Dermis microvascular lymphatic vessel endothelial cell (primary cell): ENCODE measurements around the gene FBXO31. TPM values are rescaled to one million over a fixed set of nuclear protein-coding genes. Genes with fewer than 3 reads are reported as not detected.

Source experiments
- DNase-seq, 2 donors: peaks; one replicate each; pipeline versions ENCODE4 v3.0.0 to v3.0.0-alpha.2; 2010; ENCODE audit warnings: low read depth in 2 of 2
- total RNA-seq: library from RNA; depleted of rRNA; stranded (reverse); fragments of >200 nt; gene quantifications from 2 replicates; pipeline ENCODE4 v1.2.1, GENCODE V29; 2014

Gene FBXO31
- total RNA-seq, 1 donor from 2014 or later: 14.9 TPM

- no peak for DNase-seq
These were observed 67.1 kb downstream of the FBXO31 start for GRCh38 chr16:87316450-87316922.

GRCh38 chr16:87314990-87315420 is 68.6 kb downstream of the FBXO31 start:
- DNase-seq: no peak

GRCh38 chr16:87312008-87312407 is 71.6 kb downstream of the FBXO31 start:
- no peak for DNase-seq

GRCh38 chr16:87311387-87311786 is 72.2 kb downstream of the FBXO31 start:
- no peak for DNase-seq

- no peak for DNase-seq
These were observed 73.0 kb downstream of the FBXO31 start for GRCh38 chr16:87310610-87311009.

GRCh38 chr16:87309620-87310525 is 73.7 kb downstream of the FBXO31 start:
- no peak for DNase-seq

GRCh38 chr16:87308826-87309225 is 74.8 kb downstream of the FBXO31 start:
- DNase-seq: no peak

- no peak for DNase-seq
These were observed 77.1 kb downstream of the FBXO31 start for GRCh38 chr16:87306516-87306915.

GRCh38 chr16:87305505-87306391 is 77.8 kb downstream of the FBXO31 start:
- DNase-seq: no peak

- DNase-seq: no peak
These were observed 78.6 kb downstream of the FBXO31 start for GRCh38 chr16:87304951-87305350.

GRCh38 chr16:87303962-87304521 is 79.5 kb downstream of the FBXO31 start:
- DNase-seq: no peak

- no peak for DNase-seq
These were observed 80.1 kb downstream of the FBXO31 start for GRCh38 chr16:87303431-87303930.

GRCh38 chr16:87298857-87299465 is 84.6 kb downstream of the FBXO31 start:
- no peak for DNase-seq

- peak in 1 of 2 donors; percentile 48 for DNase-seq
These were observed 85.5 kb downstream of the FBXO31 start for GRCh38 chr16:87297918-87298631.

- DNase-seq: no peak
These were observed 86.2 kb downstream of the FBXO31 start for GRCh38 chr16:87297407-87297806.

GRCh38 chr16:87295661-87296531 is 87.7 kb downstream of the FBXO31 start:
- no peak for DNase-seq

- DNase-seq: peak in 1 of 2 donors; percentile 28
These were observed 88.3 kb downstream of the FBXO31 start for GRCh38 chr16:87295259-87295658.

GRCh38 chr16:87293990-87294389 is 89.6 kb downstream of the FBXO31 start:
- no peak for DNase-seq

GRCh38 chr16:87291944-87292343 is 91.6 kb downstream of the FBXO31 start:
- no peak for DNase-seq
